A673 (cell line): ENCODE data around the gene PCDH19. TPM values are rescaled to one million over a fixed set of nuclear protein-coding genes. Genes with fewer than 3 reads are reported as not detected.

Experiments
- BruUV-seq: library from RNA; stranded (reverse); fragments of 400-500 nt; replicated peaks from 2 replicates; lab custom pipeline; 2021; lab: Mats Ljungman, UMichigan
- CTCF ChIA-PET: fragments of 300-600 bp; sonication (Branson Sonifier 250); formaldehyde crosslinking; loops from one replicate; lab custom pipeline; 2022; ENCODE audit warnings: antibody characterized with exemption; lab: Charles Lee
- POLR2A ChIA-PET: fragments of 300-600 bp; sonication (Branson Sonifier 250); formaldehyde crosslinking; loops from one replicate; lab custom pipeline; 2022; ENCODE audit warnings: antibody characterized with exemption; ENCODE audit not compliant: low non-redundant PET; lab: Charles Lee
- DNase-seq: peaks from one replicate; pipeline ENCODE4 v3.0.0-alpha.2; 2015; ENCODE audit warnings: low spot score
- H3K27ac ChIP-seq: fragments of 200-600 bp; sonication (generic); 2 replicates; pipeline ENCODE4 v1.5.1; 2016; ENCODE audit warnings: mixed run types, low read depth, mild to moderate bottlenecking, mixed read lengths, antibody characterized with exemption, low read length; ENCODE audit not compliant: poor library complexity, severe bottlenecking
- H3K27me3 ChIP-seq: fragments of 200-600 bp; sonication (generic); replicated peaks from 2 replicates; pipeline ENCODE4 v1.6.1; 2017; ENCODE audit warnings: mixed run types, low read depth, mild to moderate bottlenecking, mixed read lengths, antibody characterized with exemption, low read length; ENCODE audit not compliant: insufficient read depth, poor library complexity
- H3K36me3 ChIP-seq: fragments of 200-600 bp; sonication (generic); 2 replicates; pipeline ENCODE4 v1.6.1; 2016; ENCODE audit warnings: mixed run types, mild to moderate bottlenecking, mixed read lengths, antibody characterized with exemption, low read length; ENCODE audit not compliant: insufficient read depth, poor library complexity, severe bottlenecking
- H3K4me1 ChIP-seq: fragments of 200-600 bp; sonication (generic); 2 replicates; pipeline ENCODE4 v1.6.1; 2017; ENCODE audit warnings: mixed run types, mild to moderate bottlenecking, mixed read lengths, antibody characterized with exemption, low read length; ENCODE audit not compliant: insufficient read depth, poor library complexity, severe bottlenecking
- H3K4me3 ChIP-seq: fragments of 200-600 bp; sonication (generic); 2 replicates; pipeline ENCODE4 v1.5.1; 2016; ENCODE audit warnings: low read depth, mixed run types, mild to moderate bottlenecking, mixed read lengths, low read length; ENCODE audit not compliant: poor library complexity, severe bottlenecking
- H3K9me3 ChIP-seq: fragments of 200-600 bp; sonication (generic); 2 replicates; pipeline ENCODE4 v1.6.1; 2016; ENCODE audit warnings: mixed run types, low read depth, mild to moderate bottlenecking, mixed read lengths, antibody characterized with exemption, low read length; ENCODE audit not compliant: poor library complexity, severe bottlenecking
- EZH2 ChIP-seq: fragments of 200-600 bp; sonication (generic); IDR thresholded peaks from 2 replicates; pipeline ENCODE4 v1.6.1; 2017; ENCODE audit warnings: borderline replicate concordance, low read depth, mild to moderate bottlenecking, mixed read lengths, antibody characterized with exemption, low read length; ENCODE audit not compliant: poor library complexity, severe bottlenecking
- intact Hi-C: fragments of 100-400 bp; cut with micrococcal nuclease; formaldehyde crosslinking; loops from one replicate; pipeline ENCODE4 v1.10.0; 2022; ENCODE audit not compliant: unreplicated experiment
- total RNA-seq: library from RNA; stranded (reverse); gene quantifications from 2 replicates; pipeline ENCODE4 v1.2.3, GENCODE V29; 2021
- TF ChIP-seq, protein P1 (sequence below): fragments of 300-800, 200-600 bp; sonication (generic); conservative IDR thresholded peaks from 2 replicates; pipeline ENCODE4 v1.5.1; 2017; ENCODE audit warnings: low read depth, mild to moderate bottlenecking, antibody characterized with exemption, low read length, moderate library complexity, mixed read lengths

Gene PCDH19
- total RNA-seq, 1 experiment from 2014 or later = 0.80 TPM

DNA sequence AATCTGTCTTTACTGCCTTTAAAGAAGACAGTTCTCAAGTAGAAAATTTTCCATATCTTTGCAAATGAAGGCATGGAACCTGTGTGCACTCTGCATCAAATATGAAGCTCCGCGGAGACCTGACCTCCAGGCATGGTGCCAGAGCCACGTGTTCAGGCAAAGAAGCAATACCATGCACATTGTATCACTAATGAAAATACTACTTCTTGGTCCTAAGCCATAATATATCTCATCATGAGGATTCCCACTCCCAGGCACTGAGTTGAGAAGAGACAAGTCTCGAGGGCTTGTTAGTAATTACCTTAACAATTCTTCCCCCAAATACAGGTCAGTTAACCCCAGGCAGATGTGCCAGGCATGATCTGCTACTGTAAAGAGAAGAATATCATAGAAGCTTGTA lies 56.7 kb downstream of the PCDH19 start:
- TF ChIP-seq EZH2 = no peak
- TF ChIP-seq, protein P1, sequence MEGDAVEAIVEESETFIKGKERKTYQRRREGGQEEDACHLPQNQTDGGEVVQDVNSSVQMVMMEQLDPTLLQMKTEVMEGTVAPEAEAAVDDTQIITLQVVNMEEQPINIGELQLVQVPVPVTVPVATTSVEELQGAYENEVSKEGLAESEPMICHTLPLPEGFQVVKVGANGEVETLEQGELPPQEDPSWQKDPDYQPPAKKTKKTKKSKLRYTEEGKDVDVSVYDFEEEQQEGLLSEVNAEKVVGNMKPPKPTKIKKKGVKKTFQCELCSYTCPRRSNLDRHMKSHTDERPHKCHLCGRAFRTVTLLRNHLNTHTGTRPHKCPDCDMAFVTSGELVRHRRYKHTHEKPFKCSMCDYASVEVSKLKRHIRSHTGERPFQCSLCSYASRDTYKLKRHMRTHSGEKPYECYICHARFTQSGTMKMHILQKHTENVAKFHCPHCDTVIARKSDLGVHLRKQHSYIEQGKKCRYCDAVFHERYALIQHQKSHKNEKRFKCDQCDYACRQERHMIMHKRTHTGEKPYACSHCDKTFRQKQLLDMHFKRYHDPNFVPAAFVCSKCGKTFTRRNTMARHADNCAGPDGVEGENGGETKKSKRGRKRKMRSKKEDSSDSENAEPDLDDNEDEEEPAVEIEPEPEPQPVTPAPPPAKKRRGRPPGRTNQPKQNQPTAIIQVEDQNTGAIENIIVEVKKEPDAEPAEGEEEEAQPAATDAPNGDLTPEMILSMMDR = no peak
- Histone ChIP-seq H3K4me1 (no peaks in the 10 kb centered on the region), H3K36me3 (no peaks in the 10 kb centered on the region), H3K27me3 (no peaks in the 10 kb centered on the region), H3K4me3 (no peak overlapping the region), H3K27ac (no peak overlapping the region), H3K9me3 (no peaks in the 10 kb centered on the region)
- ChIA-PET POLR2A (no interaction called here), CTCF (no interaction called here)
- intact Hi-C loops = no loop called here
- no peak for DNase-seq
- BruUV-seq = no TSS peak

GRCh38 chrX:100350704-100351489 lies 59.2 kb downstream of the PCDH19 start:
- no peaks in the 10 kb centered on the region for H3K27me3 ChIP-seq
- no peaks in the 10 kb centered on the region for H3K36me3 ChIP-seq
- H3K4me1 ChIP-seq = no peaks in the 10 kb centered on the region
- intact Hi-C loops = no loop called here
- TF ChIP-seq EZH2 = no peak
- TF ChIP-seq, protein P1 = no peak
- POLR2A ChIA-PET = no interaction called here
- no peak overlapping the region for H3K27ac ChIP-seq
- H3K9me3 ChIP-seq = no peaks in the 10 kb centered on the region
- DNase-seq = no peak
- no peak overlapping the region for H3K4me3 ChIP-seq
- CTCF ChIA-PET = no interaction called here
- BruUV-seq = no TSS peak

- TF ChIP-seq, protein P1 = no peak
- TF ChIP-seq EZH2 = no peak
- Histone ChIP-seq H3K27ac (no peak overlapping the region), H3K9me3 (no peaks in the 10 kb centered on the region), H3K36me3 (no peaks in the 10 kb centered on the region), H3K4me1 (no peaks in the 10 kb centered on the region), H3K4me3 (no peak overlapping the region), H3K27me3 (no peaks in the 10 kb centered on the region)
- intact Hi-C loops = no loop called here
- CTCF ChIA-PET = no interaction called here
- no TSS peak for BruUV-seq
- no peak for DNase-seq
- POLR2A ChIA-PET = no interaction called here
Observed at GRCh38 chrX:100349391-100349790, 60.7 kb downstream of the PCDH19 start.
